H1 (cell line): ENCODE measurements around the gene RHOU. TPM values are rescaled to one million over a fixed set of nuclear protein-coding genes. Genes with fewer than 3 reads are reported as not detected.

Experiments
- CTCF ChIA-PET: fragments of 300-600 bp; sonication (Branson Sonifier 250); formaldehyde crosslinking; loops from one replicate; lab custom pipeline; 2021; ENCODE audit not compliant: partially characterized antibody; lab: Charles Lee
- POLR2A ChIA-PET: fragments of 300-600 bp; sonication (Branson Sonifier 250); formaldehyde crosslinking; loops from one replicate; lab custom pipeline; 2021; ENCODE audit warnings: inconsistent platforms; ENCODE audit not compliant: partially characterized antibody; lab: Charles Lee
- DNase-seq, 2 experiments: peaks; one replicate each; pipeline versions ENCODE4 v3.0.0 to v3.0.0-alpha.2; 2010 to 2022; ENCODE audit warnings: low spot score in 2 of 2, low read depth in 1 of 2, mixed read lengths in 1 of 2
- FAIRE-seq: peaks from 2 replicates; lab custom pipeline; 2011; peaks lifted over from hg19 to GRCh38; lab: Jason Lieb, UNC
- H2AFZ ChIP-seq: 2 replicates; pipeline ENCODE4 v1.8.1; 2012; ENCODE audit warnings: low read length, inconsistent platforms
- H2AK5ac ChIP-seq: 2 replicates; pipeline ENCODE4 v1.6.1; 2013; ENCODE audit warnings: low read depth, low read length
- H2BK120ac ChIP-seq: replicated peaks from 2 replicates; pipeline ENCODE3; 2013; ENCODE audit warnings: low read depth, low read length, inconsistent platforms
- H2BK12ac ChIP-seq: 2 replicates; pipeline ENCODE4 v1.6.1; 2013; ENCODE audit warnings: low read depth, low read length
- H2BK15ac ChIP-seq: 2 replicates; pipeline ENCODE4 v1.6.1; 2013; ENCODE audit warnings: low read length
- H2BK20ac ChIP-seq: 2 replicates; pipeline ENCODE4 v1.6.1; 2013; ENCODE audit warnings: low read length
- H2BK5ac ChIP-seq: 2 replicates; pipeline ENCODE4 v1.6.1; 2013; ENCODE audit warnings: low read depth, low read length
- H3K14ac ChIP-seq: 2 replicates; pipeline ENCODE4 v1.6.1; 2013; ENCODE audit warnings: inconsistent platforms; ENCODE audit not compliant: insufficient read length
- H3K18ac ChIP-seq: 2 replicates; pipeline ENCODE4 v1.6.1; 2013; ENCODE audit warnings: low read length; ENCODE audit errors: extremely low read depth
- H3K23ac ChIP-seq: 2 replicates; pipeline ENCODE4 v1.6.1; 2013; ENCODE audit warnings: inconsistent platforms; ENCODE audit not compliant: insufficient read length
- H3K23me2 ChIP-seq: 2 replicates; pipeline ENCODE4 v1.6.1; 2013; ENCODE audit warnings: low read depth, low read length
- H3K27ac ChIP-seq: 2 replicates; pipeline ENCODE4 v1.6.1; 2011; ENCODE audit warnings: low read depth, low read length, inconsistent platforms
- H3K27me3 ChIP-seq, 4 experiments: replicated peaks in 1 of 4; 1 replicate in 1 of 4; 2 replicates in 3 of 4; pipeline versions ENCODE4 v1.6.1 to v1.8.1; 2011 to 2013; ENCODE audit warnings: low read length in 3 of 4, mild to moderate bottlenecking in 3 of 4, inconsistent platforms in 2 of 4, mixed read lengths in 2 of 4, moderate library complexity in 1 of 4; ENCODE audit not compliant: control insufficient read depth in 3 of 4, insufficient read depth in 3 of 4; ENCODE audit errors: extremely low read depth in 1 of 4
- H3K36me3 ChIP-seq, 4 experiments: 2 replicates each; pipeline versions ENCODE4 v1.6.1 to v1.8.1; 2011 to 2013; ENCODE audit warnings: mild to moderate bottlenecking in 4 of 4, low read length in 3 of 4, moderate library complexity in 2 of 4, control low read depth in 1 of 4, inconsistent platforms in 1 of 4; ENCODE audit not compliant: insufficient read depth in 4 of 4, control insufficient read depth in 2 of 4
- H3K4ac ChIP-seq: replicated peaks from 2 replicates; pipeline ENCODE3; 2013; ENCODE audit warnings: low read length, low read depth, mixed read lengths, inconsistent platforms; ENCODE audit not compliant: insufficient read length
- H3K4me1 ChIP-seq, 4 experiments: replicated peaks in 1 of 4; 1 replicate in 1 of 4; 2 replicates in 3 of 4; pipeline versions ENCODE4 v1.6.1 to v1.8.1; 2011 to 2013; ENCODE audit warnings: low read length in 3 of 4, inconsistent platforms in 2 of 4, mixed read lengths in 1 of 4; ENCODE audit not compliant: insufficient read depth in 4 of 4, control insufficient read depth in 3 of 4
- H3K4me2 ChIP-seq, 2 experiments: 2 replicates each; pipeline versions ENCODE4 v1.6.1 to v1.8.1; 2011 to 2013; ENCODE audit warnings: low read depth in 2 of 2, low read length in 2 of 2, control low read depth in 1 of 2, inconsistent platforms in 1 of 2, mild to moderate bottlenecking in 1 of 2; ENCODE audit not compliant: insufficient read depth in 1 of 2
- H3K4me3 ChIP-seq, 4 experiments: fragments of 200-600, 300-600 bp in 1 of 4; sonication (generic), shearing (Covaris generic), sonication (Bioruptor Twin) in 1 of 4; 2 replicates each; pipeline versions ENCODE4 v1.5.1 to v1.8.1; 2011 to 2016; ENCODE audit warnings: low read length in 4 of 4, low read depth in 3 of 4, control low read depth in 2 of 4, inconsistent platforms in 2 of 4, mild to moderate bottlenecking in 2 of 4, mixed read lengths in 1 of 4, moderate library complexity in 1 of 4; ENCODE audit not compliant: insufficient read depth in 2 of 4; ENCODE audit errors: extremely low read depth in 1 of 4
- H3K56ac ChIP-seq: replicated peaks from 2 replicates; pipeline ENCODE3; 2013; ENCODE audit warnings: low read depth, mild to moderate bottlenecking, mixed read lengths, low read length, inconsistent platforms; ENCODE audit not compliant: insufficient read length
- H3K79me1 ChIP-seq: 2 replicates; pipeline ENCODE4 v1.6.1; 2013; ENCODE audit warnings: low read depth, low read length, control low read depth
- H3K79me2 ChIP-seq, 2 experiments: 2 replicates each; pipeline versions ENCODE4 v1.6.1 to v1.8.1; 2012 to 2013; ENCODE audit warnings: low read length in 2 of 2, mild to moderate bottlenecking in 2 of 2, inconsistent platforms in 1 of 2; ENCODE audit not compliant: insufficient read depth in 2 of 2, control insufficient read depth in 1 of 2
- H3K9ac ChIP-seq, 4 experiments: replicated peaks in 1 of 4; 1 replicate in 1 of 4; 2 replicates in 3 of 4; pipeline versions ENCODE4 v1.6.1 to v1.8.1; 2011 to 2013; ENCODE audit warnings: low read depth in 3 of 4, low read length in 3 of 4, control low read depth in 2 of 4, mild to moderate bottlenecking in 2 of 4, moderate library complexity in 2 of 4, inconsistent platforms in 1 of 4; ENCODE audit errors: extremely low read depth in 1 of 4
- H3K9me3 ChIP-seq, 2 experiments: 2 replicates each; pipeline versions ENCODE4 v1.6.1 to v1.8.1; 2012 to 2013; ENCODE audit warnings: mild to moderate bottlenecking in 2 of 2, moderate library complexity in 2 of 2, control low read depth in 1 of 2, inconsistent platforms in 1 of 2, low read depth in 1 of 2, low read length in 1 of 2, mixed read lengths in 1 of 2; ENCODE audit not compliant: insufficient read depth in 2 of 2
- H4K20me1 ChIP-seq, 2 experiments: replicated peaks in 1 of 2; 2 replicates each; pipeline versions ENCODE3 to v1.8.1; 2011 to 2013; ENCODE audit warnings: inconsistent platforms in 2 of 2, low read length in 2 of 2, mild to moderate bottlenecking in 1 of 2; ENCODE audit not compliant: insufficient read depth in 2 of 2, control insufficient read depth in 1 of 2
- H4K5ac ChIP-seq: 2 replicates; pipeline ENCODE4 v1.6.1; 2013; ENCODE audit warnings: low read length, low read depth, mixed read lengths, inconsistent platforms; ENCODE audit not compliant: insufficient read length
- H4K8ac ChIP-seq: 2 replicates; pipeline ENCODE4 v1.8.0; 2013; ENCODE audit warnings: mild to moderate bottlenecking, moderate library complexity, low read length, inconsistent platforms; ENCODE audit not compliant: insufficient read depth; ENCODE audit errors: extremely low read depth
- H4K91ac ChIP-seq: replicated peaks from 2 replicates; pipeline ENCODE3; 2013; ENCODE audit warnings: low read length, mixed read lengths, inconsistent platforms; ENCODE audit not compliant: insufficient read length
- CHD2 ChIP-seq: IDR thresholded peaks from 2 replicates; pipeline ENCODE4 v1.6.1; 2012; ENCODE audit warnings: low read length, improper control_type of control experiment
- CTBP2 ChIP-seq: IDR thresholded peaks from 2 replicates; pipeline ENCODE4 v1.7.0; 2011; ENCODE audit warnings: borderline replicate concordance, mild to moderate bottlenecking, moderate library complexity, mixed read lengths, low read length; ENCODE audit not compliant: insufficient read depth, insufficient read length
- POLR2AphosphoS5 ChIP-seq: IDR thresholded peaks from 2 replicates; pipeline ENCODE4 v1.6.1; 2011; ENCODE audit warnings: low read depth, low read length
- WGBS, 2 experiments: shearing (Covaris generic) in 1 of 2; methylation state at CpG; one replicate each; pipeline versions ENCODE4 v1.1.6 to v1.1.7; 2013 to 2015; ENCODE audit warnings: low lambda C conversion rate in 2 of 2, mixed read lengths in 2 of 2, inconsistent platforms in 1 of 2, low coverage in 1 of 2, missing lambda C conversion rate in 1 of 2; ENCODE audit not compliant: insufficient replicate concordance in 2 of 2, insufficient coverage in 1 of 2, insufficient read length in 1 of 2; ENCODE audit errors: extremely low coverage in 1 of 2, missing lambda C conversion rate in 1 of 2; 5-methylcytosine and 5-hydroxymethylcytosine counted together
- polyA plus RNA-seq, 7 experiments: library from polyadenylated mRNA; depleted of rRNA in 3 of 7; stranded (reverse) in 5 of 7; unstranded in 2 of 7; fragments of >200 nt in 5 of 7; fragments of 200-250 nt in 2 of 7; gene quantifications; 1 replicate in 5 of 7; 2 replicates in 1 of 7; 4 replicates in 1 of 7; pipeline versions ENCODE4 v1.2.1 to v1.2.3, GENCODE V29; 2011 to 2013; ENCODE audit warnings: missing spikeins in 2 of 7, mixed read lengths in 2 of 7
- total RNA-seq: library from RNA; stranded (reverse); fragmentation: NEBNext Ultra II Directional; extraction: Animal tissue kit (Norgen Biotek cat#: 25700); gene quantifications from 2 replicates; pipeline ENCODE4 v1.2.1, GENCODE V29; 2021

The RHOU gene
- total and polyA plus RNA-seq, 2 of the 8 experiments (the other 6 are each of a cell fraction or from before 2014, with no cell fraction given): 3.0 to 3.4 TPM

- TF ChIP-seq POLR2AphosphoS5: no peak
- TF ChIP-seq CTBP2: no peak
- no peak for TF ChIP-seq CHD2
- TF ChIP-seq, all 59 proteins: peak for 0
- no peak overlapping the region for H2AFZ ChIP-seq
- no peak overlapping the region for H4K8ac ChIP-seq
- H3K4me2 ChIP-seq: no peak overlapping the region
- H2BK5ac ChIP-seq: no peak overlapping the region
- H3K27me3 ChIP-seq: no peaks in the 10 kb centered on the region; a peak in 1 of 7 replicates
- H4K91ac ChIP-seq: no peak overlapping the region
- H3K9ac ChIP-seq: no peak overlapping the region
- no peaks in the 10 kb centered on the region for H4K20me1 ChIP-seq
- H3K79me2 ChIP-seq: no peaks in the 10 kb centered on the region
- H4K5ac ChIP-seq: no peak overlapping the region
- H3K23ac ChIP-seq: no peak overlapping the region
- no peak overlapping the region for H2BK120ac ChIP-seq
- no peak overlapping the region for H3K18ac ChIP-seq
- H3K79me1 ChIP-seq: no peaks in the 10 kb centered on the region
- no peak overlapping the region for H2BK12ac ChIP-seq
- ChIA-PET POLR2A (no interaction called here), CTCF (interaction anchor here (0.6 kb wide), 1 partner anchor 17 kb away, joined by 3 read pairs; no protein-coding TSS in a partner anchor)
- no peak overlapping the region for H3K56ac ChIP-seq
- DNase-seq (no peak), FAIRE-seq (no peak)
- H3K4me1 ChIP-seq: peaks cover 0 to 6% (median 0%) of the 10 kb centered on the region in 4 experiments; a peak in 2 of 7 replicates
- H2AK5ac ChIP-seq: no peak overlapping the region
- H3K4ac ChIP-seq: no peak overlapping the region
- no peaks in the 10 kb centered on the region for H3K23me2 ChIP-seq
- H3K27ac ChIP-seq: no peak overlapping the region
- 91% methylated on average over 3 of the region's 3 CpGs; no CpG with 5 or more reads in 1 of the 2 experiments for WGBS, 2 experiments
- no peaks in the 10 kb centered on the region; a peak in 1 of 8 replicates for H3K36me3 ChIP-seq
- no peaks in the 10 kb centered on the region for H3K9me3 ChIP-seq
- H2BK20ac ChIP-seq: no peak overlapping the region
- H3K4me3 ChIP-seq: no peak overlapping the region
- no peak overlapping the region for H3K14ac ChIP-seq
- H2BK15ac ChIP-seq: no peak overlapping the region
These were observed 20.5 kb downstream of the RHOU start for GRCh38 chr1:228755800-228756199.
